GM12875 (cell line): ENCODE results near the gene AFMID.
"Not testable (repeated sequence)": the region's sequence is repeated elsewhere in the genome, so short reads cannot be mapped to it uniquely, and the experiment has no call there.

ENCODE experiments used
- H3K4me3 ChIP-seq: one replicate; pipeline ENCODE4 v1.5.1; 2011; ENCODE audit warnings: low read depth, low read length, control low read depth
- CTCF ChIP-seq: IDR thresholded peaks from 2 replicates; pipeline ENCODE4 v1.5.1; 2011; ENCODE audit warnings: low read depth, mild to moderate bottlenecking, control low read depth, inconsistent platforms, low read length, moderate library complexity, borderline replicate concordance; ENCODE audit not compliant: insufficient read depth

The AFMID gene

DNA sequence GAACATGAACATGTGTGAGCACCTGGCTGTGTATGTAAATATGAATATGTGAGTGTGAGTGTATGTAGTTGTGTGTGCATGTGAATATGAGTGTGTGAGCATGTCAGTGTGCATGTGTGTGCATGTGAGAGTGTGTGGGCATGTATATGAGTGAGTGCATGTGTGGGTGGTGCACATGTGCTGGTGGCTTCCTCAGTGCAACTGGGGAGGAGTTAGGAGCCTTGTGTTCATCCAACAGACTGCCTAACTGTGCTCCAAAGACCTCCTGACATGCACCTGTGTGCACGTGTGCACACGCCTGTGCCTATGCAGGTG lies 45.7 kb downstream of the AFMID start:
- no peak for TF ChIP-seq CTCF
- no peak overlapping the region for H3K4me3 ChIP-seq

- no peak overlapping the region for H3K4me3 ChIP-seq
- no peak for TF ChIP-seq CTCF
Observed at GRCh38 chr17:78233678-78234077, 46.5 kb downstream of the AFMID start.

DNA sequence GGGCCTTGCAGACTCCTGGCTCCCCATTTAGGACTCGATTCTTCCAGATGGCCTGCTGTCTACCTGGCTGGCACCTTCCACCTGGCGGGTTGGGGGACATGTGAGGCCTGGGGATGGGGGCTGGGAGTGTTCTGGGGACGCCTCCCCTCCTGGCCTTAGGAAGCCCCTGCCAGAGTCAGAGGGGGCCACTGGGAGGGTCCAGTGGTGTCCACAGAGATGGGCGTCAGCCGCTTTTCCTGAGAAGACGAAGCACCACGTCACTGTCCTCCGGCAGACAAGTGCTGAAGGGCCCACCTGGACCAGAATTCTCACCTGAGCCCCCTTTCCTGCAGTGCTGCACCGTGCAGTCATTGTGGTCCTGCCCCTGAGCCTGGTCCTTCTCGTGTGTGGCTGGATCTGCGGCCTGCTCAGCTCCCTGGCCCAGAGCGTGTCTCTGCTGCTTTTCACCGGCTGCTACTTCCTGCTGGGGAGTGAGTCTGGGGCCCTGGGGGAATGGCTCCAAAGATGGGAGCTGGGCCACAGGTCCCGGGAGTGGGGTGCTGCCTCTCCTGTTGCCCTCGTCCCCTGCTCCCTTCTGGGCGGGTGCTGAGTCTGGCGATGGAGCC lies 47.2 kb downstream of the AFMID start:
- H3K4me3 ChIP-seq: no peak overlapping the region
- TF ChIP-seq CTCF: no peak

DNA sequence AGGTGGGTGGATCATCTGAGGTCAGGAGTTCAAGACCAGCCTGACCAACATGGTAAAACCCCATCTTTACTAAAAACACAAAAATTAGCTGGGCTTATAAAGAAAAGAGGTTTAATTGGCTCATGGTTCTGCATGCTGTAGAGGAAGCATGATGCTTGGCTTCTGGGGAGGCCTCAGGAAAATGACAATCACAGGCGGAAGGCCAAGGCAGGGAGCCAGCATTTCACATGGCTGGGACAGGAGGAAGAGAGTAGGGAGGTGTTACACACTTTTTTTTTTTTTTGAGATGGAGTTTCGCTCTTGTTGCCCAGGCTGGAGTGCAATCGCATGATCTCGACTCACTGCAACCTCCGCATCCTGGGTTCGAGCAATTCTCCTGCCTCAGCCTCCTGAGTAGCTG lies 47.9 kb downstream of the AFMID start:
- H3K4me3 ChIP-seq: not testable (repeated sequence)

- TF ChIP-seq CTCF: no peak
Observed at GRCh38 chr17:78235885-78236284, 48.7 kb downstream of the AFMID start.

GRCh38 chr17:78236362-78237127 lies 49.4 kb downstream of the AFMID start:
- no peak overlapping the region for H3K4me3 ChIP-seq
- no peak for TF ChIP-seq CTCF

More at GRCh38 chr17:78235885-78236284, 48.7 kb downstream of the AFMID start:
- H3K4me3 ChIP-seq: no peak overlapping the region

- H3K4me3 ChIP-seq: no peak overlapping the region
- no peak for TF ChIP-seq CTCF
Observed at GRCh38 chr17:78237401-78238012, 50.3 kb downstream of the AFMID start.
